M059J (cell line): ENCODE data around the gene PAX2. TPM values are rescaled to one million over a fixed set of nuclear protein-coding genes. Genes with fewer than 3 reads are reported as not detected.

Experiments used
- DNase-seq: peaks from one replicate; pipeline ENCODE4 v3.0.0-alpha.2; 2012; ENCODE audit warnings: low read depth
- total RNA-seq: library from RNA; depleted of rRNA; stranded (reverse); fragments of >200 nt; shearing (Covaris generic); gene quantifications from 2 replicates; pipeline ENCODE4 v1.2.3, GENCODE V29; 2014

Gene PAX2
- total RNA-seq, 1 experiment from 2014 or later, result 0.30 TPM

DNA sequence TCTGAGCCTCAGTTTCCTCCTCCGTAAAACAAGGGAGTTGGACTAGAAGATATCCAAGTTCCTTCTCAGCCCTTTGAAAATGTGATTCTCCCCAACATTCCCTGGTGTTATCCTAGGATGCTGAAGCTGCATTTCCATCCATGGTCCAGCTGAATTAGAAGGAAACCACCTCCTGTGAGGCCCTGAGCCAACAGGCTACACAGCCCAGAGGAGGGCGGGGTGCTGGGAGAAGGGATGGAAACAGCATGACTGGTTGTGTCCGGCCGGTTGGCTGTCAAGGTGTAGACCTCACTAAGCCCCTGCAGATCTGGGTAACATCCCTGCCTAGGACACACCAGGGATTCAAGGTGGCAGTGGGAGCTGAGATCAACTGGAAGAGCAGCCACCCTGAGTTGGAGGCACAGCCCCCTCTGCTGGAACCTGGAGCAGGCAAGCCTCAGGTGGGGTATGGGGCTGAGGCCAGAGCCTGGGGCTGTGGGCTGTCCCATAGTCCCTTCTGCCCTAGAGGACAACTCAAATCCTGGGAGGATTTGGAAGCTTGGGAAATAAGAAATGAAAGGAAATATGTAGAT is 72.0 kb downstream of the PAX2 start:
- peak; percentile 5 for DNase-seq

DNA sequence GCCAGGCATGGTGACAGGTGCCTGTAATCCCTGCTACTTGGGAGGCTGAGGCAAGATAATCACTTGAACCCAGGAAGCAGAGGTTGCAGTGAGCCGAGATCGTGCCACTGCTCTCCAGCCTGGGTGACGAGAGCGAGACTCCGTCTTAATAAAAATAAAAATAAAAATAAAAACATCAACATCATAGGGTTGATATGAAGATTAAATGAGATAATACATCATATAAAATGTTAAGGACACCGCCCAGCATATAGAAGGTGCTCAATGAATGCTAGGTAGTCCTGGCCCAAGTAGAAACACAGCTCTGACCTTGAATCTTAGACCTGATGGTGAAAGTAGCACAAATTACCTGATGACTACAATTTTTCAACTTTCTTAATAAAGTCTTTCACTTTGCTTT is 74.0 kb downstream of the PAX2 start:
- no peak for DNase-seq

DNA sequence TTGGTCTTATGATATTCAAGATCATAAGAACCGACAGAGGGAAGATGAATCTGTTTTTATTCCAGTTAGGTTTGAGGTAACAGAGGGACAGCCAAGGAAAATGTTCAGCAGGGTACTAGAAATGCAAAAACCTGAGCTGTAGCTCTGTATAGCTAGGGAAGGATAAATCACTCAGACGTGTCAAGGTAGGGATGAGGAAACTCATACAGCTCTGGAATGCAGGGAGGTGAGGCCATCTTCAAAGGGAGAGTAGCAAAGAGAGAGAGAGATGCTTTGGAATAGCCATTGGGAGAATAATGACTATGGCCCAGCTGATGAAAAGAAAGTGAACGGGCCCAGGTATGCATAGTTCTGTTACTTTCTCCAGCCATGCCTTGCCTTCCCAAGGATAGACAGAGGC is 77.8 kb downstream of the PAX2 start:
- no peak for DNase-seq

DNA sequence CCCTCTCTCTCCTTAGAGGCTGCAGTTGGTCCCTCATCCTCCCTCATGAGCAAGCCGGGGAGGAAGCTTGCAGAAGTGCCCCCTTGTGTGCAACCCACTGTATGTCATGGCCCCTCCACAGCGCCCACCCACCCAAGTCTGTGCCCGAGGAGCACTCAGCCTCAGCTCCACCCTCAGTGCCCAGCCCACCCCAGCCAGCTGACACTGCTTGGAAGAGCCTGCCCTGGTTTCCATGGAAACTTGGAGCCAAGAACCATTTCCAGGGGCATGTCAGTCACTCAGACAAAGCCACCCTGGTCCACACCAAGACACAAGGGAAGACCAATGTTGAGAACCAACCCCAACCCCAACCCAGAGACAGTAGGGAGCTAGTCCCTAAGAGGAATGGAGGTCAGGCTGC is 79.5 kb downstream of the PAX2 start:
- no peak for DNase-seq

DNA sequence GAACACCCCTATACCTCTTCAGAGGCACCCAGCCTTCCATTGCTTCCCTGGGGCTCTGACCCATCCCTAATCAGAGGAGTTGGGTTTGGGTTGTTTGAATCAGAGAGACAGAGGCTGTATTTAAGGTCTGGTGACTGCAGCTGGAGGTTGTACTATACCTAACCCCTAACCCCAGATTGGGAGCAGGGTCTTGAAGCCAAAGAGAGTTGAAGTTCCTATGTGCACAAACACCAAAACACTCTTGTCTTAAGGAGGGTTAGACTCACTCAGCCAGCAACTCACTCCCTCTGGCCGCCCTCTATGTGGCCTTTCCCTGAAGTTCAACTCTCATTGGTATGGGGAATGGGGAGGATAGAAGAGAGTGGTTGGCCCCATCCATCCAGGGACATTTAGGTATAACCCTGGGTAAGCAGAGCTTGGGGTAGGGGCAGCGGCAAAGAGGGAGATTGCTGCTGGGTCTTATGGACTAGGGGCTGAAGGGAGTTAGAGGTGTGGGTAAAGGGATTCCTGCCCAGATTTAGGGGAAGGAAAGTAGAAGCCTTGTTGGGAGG is 80.0 kb downstream of the PAX2 start:
- no peak for DNase-seq

DNA sequence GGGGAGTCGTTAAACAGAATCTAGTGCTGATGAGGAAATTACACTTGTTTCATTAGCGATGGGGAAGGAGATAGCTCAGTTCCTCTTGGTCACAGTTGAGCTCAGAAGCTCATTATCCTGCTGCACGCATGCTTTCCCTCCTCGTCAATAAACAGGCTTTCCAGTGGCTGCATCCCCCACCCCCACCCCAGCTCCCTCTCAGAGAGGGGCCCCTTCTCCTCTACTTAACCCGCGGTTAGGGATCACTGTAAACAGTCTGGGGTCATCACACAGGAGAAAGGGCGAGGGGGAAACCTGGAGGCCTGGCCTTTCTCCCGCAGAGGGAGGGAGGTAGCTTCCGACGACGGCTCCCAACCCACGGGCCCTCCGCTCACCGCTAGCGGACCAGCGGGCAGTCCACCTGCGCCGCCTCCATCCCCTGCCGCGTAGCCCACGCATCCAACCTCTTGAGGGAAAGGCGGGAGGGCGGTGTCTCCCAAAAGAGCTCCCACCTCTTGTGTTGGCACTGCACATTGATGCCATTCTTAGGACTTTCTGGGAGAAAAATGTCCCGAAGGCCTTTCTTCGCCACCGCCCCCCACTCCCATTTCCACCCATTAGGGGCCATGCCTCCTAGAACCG is 80.8 kb downstream of the PAX2 start:
- DNase-seq, result no peak

DNA sequence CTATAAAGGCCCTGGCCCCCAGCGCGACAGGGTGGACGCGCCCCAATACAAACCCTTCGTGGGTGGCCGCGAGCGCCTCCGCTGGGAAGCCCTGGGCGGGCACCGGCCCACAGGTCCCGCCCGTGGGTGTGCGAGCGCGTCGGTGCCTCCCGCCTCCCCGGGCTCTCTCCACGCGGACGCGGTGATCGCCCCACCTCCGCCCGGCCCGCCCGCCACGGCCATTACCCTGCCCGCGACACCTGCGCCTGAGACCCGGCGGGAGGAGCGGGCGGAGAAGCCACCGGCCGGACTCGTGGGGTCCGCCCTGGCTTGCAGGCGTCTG is 81.2 kb downstream of the PAX2 start:
- DNase-seq, result no peak

DNA sequence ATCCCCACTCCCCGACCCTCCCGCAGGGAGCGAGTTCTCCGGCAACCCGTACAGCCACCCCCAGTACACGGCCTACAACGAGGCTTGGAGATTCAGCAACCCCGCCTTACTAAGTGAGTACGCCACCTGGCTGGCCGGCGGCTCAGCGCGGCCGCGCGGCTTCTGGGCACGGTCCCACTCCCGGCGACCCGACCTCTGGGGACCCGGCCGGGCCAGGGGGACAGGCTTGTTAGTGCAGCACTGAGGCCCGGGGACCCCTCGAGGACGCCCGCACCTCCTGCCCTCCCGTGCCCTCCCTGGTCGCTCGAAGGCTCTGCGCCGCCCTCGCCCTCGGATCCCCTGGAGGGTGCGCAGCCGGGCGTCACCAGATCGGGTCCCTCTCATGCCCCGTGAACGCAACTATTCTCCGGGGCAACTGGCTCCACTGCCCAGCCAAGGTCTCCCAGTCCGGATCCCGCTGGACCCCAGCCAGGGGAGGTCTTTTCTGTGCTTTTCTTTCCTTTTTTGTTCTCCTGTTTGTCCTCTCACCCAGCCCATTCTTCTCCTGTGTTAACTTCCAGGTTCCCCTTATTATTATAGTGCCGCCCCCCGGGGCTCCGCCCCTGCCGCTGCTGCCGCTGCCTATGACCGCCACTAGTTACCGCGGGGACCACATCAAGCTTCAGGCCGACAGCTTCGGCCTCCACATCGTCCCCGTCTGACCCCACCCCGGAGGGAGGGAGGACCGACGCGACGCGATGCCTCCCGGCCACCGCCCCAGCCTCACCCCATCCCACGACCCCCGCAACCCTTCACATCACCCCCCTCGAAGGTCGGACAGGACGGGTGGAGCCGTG is 81.8 kb downstream of the PAX2 start:
- peak; percentile 7 for DNase-seq

DNA sequence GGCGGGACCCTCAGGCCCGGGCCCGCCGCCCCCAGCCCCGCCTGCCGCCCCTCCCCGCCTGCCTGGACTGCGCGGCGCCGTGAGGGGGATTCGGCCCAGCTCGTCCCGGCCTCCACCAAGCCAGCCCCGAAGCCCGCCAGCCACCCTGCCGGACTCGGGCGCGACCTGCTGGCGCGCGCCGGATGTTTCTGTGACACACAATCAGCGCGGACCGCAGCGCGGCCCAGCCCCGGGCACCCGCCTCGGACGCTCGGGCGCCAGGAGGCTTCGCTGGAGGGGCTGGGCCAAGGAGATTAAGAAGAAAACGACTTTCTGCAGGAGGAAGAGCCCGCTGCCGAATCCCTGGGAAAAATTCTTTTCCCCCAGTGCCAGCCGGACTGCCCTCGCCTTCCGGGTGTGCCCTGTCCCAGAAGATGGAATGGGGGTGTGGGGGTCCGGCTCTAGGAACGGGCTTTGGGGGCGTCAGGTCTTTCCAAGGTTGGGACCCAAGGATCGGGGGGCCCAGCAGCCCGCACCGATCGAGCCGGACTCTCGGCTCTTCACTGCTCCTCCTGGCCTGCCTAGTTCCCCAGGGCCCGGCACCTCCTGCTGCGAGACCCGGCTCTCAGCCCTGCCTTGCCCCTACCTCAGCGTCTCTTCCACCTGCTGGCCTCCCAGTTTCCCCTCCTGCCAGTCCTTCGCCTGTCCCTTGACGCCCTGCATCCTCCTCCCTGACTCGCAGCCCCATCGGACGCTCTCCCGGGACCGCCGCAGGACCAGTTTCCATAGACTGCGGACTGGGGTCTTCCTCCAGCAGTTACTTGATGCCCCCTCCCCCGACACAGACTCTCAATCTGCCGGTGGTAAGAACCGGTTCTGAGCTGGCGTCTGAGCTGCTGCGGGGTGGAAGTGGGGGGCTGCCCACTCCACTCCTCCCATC is 82.7 kb downstream of the PAX2 start:
- DNase-seq, result peak; percentile 60

DNA sequence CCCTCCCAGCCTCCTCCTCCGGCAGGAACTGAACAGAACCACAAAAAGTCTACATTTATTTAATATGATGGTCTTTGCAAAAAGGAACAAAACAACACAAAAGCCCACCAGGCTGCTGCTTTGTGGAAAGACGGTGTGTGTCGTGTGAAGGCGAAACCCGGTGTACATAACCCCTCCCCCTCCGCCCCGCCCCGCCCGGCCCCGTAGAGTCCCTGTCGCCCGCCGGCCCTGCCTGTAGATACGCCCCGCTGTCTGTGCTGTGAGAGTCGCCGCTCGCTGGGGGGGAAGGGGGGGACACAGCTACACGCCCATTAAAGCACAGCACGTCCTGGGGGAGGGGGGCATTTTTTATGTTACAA is 83.3 kb downstream of the PAX2 start:
- peak; percentile 14 for DNase-seq

DNA sequence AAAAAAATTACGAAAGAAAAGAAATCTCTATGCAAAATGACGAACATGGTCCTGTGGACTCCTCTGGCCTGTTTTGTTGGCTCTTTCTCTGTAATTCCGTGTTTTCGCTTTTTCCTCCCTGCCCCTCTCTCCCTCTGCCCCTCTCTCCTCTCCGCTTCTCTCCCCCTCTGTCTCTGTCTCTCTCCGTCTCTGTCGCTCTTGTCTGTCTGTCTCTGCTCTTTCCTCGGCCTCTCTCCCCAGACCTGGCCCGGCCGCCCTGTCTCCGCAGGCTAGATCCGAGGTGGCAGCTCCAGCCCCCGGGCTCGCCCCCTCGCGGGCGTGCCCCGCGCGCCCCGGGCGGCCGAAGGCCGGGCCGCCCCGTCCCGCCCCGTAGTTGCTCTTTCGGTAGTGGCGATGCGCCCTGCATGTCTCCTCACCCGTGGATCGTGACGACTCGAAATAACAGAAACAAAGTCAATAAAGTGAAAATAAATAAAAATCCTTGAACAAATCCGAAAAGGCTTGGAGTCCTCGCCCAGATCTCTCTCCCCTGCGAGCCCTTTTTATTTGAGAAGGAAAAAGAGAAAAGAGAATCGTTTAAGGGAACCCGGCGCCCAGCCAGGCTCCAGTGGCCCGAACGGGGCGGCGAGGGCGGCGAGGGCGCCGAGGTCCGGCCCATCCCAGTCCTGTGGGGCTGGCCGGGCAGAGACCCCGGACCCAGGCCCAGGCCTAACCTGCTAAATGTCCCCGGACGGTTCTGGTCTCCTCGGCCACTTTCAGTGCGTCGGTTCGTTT is 83.9 kb downstream of the PAX2 start:
- peak; percentile 4 for DNase-seq

DNA sequence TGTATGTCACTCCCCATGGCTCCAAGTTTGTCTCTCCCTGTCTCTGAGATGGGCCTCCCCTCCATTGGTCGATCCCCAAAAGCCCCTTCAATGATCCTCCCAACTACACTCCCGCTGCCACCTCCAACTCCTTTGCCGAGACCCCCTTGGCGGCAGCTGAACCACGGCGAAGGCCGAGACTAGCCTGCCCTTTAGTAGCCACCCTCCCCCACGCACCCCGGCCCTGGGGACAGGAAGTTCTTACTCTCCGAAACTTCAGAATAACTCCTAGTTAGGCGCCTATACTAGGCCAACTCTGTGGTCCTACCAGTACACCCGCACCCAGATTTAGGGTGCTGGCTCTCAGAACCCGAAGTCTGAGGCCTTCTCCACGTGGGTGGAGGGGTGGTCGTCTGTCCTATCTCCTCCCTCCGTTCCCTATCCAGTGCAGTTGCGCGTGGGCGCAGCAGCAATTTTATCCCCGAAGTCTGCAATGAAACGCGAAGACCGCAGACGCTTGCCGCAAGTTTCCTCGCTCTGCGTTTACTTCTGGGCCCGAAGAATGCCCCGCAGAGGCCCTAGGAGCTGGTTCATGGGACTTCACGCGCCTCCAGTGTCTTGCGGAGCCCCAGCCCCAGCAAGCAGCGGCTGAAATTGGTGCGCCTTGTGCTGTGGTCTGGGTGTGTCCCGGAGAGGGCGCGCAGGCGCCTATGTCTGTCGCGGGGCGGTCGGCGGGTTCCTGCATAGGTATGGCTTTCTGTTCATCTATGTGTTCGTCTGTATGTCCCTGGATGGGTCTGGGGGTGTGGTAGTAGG is 84.7 kb downstream of the PAX2 start:
- DNase-seq, result no peak

DNA sequence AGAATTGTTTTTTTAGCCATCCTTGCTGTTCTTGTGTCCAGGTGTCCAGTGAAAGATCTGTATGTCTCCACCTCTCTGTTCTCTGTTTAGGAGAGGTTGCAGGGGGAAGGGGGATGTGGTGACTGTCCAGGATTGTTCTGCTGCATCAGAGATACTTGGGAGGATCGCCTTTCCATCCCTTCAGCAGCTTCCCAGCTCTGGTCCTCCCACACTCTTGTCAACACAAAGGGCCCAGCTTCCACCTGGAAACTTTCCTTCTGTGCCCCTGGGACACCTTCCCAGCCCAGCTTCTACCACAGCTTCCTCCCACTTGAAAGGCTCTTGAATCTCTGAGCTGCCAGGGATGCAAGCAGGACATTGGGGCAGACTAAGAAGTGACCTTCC is 85.3 kb downstream of the PAX2 start:
- no peak for DNase-seq

DNA sequence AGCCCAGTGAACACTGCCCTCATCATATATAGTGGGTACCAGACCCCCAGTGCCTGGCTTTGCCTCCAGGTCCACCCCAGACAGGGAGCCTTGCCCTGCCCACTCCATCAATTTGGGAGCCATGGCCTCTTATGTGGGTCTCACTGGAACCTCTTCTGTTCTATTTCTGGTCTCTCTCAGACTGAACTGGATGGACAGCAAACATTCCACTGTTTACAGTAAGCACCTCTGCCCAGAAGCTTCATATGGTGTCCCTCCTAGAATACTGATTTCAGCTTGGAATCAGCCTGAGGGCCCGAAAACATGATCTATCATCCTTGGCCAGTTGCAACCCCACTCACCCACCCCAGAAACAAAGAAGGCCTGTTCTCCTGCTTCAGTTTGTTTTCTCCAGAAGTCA is 86.4 kb downstream of the PAX2 start:
- DNase-seq, result no peak

DNA sequence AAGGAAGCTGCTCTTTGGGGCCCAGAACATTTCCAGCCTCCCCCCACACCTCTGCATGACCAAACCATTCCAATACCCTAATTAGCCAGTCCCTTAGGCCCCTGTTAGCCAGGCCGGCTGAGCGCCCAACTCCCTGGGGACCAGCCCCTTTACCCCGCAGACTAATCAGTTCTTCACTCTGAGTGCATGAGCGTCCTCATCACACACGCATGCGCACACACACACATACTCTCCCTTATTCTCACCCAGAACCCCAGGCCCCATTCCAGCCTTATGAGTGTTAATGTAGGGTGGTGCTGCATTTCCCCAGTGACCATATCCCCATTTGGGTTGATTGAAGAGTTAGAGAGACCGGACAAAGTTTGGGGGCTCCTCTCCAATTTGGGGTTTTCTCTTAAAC is 90.4 kb downstream of the PAX2 start:
- DNase-seq, result no peak

DNA sequence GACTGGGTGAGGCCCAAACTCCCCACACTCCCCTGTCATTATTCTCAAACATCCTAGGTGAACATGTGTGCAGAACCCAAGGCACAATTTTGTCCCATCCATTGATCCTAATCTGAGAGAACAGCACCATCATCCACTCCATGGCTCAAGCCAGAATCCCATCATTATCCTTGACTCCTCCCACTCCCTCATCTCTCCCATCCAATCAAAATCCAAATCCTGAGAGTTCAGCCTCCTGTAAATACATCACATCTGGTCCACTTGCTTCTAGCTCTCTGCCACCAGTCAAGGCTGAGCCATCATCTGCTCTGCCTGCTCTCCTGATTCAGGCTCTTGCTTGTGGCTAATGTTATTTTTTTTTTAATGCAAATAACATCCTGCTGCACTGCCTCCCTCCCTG is 91.5 kb downstream of the PAX2 start:
- DNase-seq, result no peak

DNA sequence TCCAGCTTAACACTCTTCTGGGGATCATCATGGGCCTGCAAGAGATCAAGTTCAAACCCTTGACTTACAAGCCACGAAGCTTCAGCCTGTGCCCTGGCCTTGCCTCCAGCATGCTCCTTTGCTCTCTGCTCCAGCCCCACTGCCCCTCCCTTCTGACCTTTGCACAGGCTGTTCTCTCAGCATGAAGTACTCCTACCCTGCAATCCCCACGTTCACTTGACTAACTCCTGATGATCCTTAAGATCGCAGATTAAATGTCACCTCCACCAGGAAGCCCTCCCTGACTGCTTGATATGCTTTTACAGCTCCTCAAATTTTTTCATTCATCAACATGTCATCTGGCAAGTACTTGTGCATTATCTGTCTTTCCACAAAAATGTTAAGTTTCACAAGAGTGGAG is 91.9 kb downstream of the PAX2 start:
- no peak for DNase-seq

DNA sequence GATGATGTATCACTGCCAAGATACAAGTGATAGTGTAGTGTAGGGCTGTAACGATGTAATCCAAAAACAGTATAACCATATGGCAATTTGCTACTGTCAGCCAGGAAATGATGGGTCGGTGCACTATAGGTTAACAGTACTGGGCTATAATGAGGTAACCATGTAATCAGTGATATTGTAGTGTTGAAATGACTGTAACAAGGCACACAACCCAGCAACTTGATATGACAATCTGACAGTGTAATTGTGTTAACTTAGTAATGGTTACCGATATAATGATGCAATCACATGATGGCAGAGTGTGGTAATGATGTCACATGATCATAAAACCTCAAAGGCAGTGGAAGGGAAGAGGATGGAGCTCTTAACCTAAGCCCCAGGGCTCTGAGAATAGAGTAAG is 93.6 kb downstream of the PAX2 start:
- no peak for DNase-seq

DNA sequence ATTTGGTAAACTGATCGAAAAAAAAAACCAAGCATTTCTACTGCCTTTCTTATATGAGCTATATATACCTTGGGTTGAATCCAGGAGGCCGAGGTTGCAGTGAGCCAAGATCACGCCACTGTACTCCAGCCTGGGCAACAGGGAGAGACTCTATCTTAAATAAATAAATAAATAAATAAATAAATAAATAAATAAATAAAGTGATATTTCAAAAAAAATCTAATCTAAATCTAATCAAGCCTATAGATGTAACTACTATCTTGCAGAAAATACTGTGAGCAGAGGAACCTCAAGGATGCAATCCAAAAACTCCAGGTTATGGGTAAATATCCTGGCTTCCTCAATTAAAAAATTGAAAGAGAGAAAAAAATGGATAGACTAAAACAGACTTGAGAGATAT is 96.1 kb downstream of the PAX2 start:
- no peak for DNase-seq

DNA sequence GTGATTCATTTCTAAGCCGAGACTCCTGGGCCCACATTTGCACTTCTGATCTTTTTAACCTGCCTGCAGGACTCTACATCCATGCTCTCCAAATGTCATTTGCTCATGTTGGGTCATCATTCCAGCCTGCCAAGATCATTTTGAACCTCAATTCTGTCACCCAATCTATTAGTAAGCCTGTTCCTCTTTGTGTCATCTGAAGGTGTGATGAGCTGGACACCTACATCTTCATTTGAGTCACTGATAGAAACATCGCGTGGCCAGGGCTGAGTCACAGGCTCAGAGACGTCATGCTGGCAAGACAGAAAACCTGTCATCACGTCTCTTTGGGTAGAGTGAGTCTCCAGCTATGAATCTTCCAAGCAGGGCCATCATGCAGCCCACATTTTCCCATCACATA is 102.1 kb downstream of the PAX2 start:
- DNase-seq, result peak; percentile 50

DNA sequence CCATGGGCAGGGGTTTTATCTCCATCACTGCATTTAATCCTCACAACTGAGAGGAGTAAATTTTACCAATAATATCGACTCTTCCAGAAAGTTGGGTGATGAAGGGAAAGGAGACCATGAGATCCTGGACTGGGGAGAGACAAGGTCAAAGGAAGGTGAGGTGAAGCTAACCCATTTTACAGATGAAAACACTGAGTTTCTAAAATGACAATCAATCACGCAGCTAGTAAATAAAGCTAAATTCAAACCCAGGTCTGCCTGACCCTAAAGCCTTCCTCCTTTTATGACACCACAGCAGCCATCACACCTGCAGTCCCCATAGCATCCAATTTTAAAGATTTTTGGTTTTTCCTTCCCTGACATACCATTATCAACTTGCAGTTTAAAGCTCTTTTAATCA is 103.4 kb downstream of the PAX2 start:
- no peak for DNase-seq
